NCI-H146 treated with DMSO at 0.1 percent for 48 hours (cell line): ENCODE data around the gene CEP192.
A peak's percentile ranks its signal among the peaks of the same experiment; 100 is the strongest.

Experiments
- DNase-seq: peaks from one replicate; lab custom pipeline; 2025; ENCODE audit not compliant: unreplicated experiment; lab: John Stamatoyannopoulos, UW

Gene CEP192

DNA sequence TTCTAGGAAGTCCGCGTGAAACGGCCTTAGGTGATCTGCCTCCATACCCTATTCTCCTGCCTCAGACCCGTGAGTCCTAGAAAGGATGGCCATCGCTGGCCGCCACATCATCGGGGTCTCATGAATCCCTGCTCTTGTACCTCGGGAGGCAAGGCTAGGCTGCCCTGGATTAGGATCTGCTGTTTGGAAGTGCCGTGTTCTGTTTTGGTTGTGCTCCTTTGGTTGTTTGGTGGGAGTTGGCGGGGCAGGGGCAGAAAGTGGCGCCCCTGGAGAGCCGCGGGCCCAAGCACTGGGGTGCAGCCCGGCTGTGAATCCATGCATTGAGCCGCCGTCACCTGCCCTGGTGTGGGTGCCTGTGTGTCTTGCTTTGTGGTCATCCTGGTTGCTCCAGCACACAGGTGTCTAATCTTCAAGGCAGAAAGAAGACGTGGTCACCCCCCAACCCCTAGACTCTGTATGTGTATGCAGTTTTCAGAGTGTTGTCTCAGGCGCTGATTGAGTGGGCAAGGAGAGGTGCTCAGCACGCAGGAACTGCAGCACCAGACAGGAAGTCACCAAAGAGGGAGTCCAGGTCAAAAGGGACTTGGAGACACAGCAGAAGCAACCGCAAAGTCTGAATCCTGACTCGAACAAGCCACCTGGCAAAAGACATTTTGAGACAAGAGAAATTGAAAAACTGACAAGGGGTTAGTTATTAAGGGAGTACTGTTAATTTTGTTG, 147.4 kb downstream of the CEP192 start:
- DNase-seq: no peak

DNA sequence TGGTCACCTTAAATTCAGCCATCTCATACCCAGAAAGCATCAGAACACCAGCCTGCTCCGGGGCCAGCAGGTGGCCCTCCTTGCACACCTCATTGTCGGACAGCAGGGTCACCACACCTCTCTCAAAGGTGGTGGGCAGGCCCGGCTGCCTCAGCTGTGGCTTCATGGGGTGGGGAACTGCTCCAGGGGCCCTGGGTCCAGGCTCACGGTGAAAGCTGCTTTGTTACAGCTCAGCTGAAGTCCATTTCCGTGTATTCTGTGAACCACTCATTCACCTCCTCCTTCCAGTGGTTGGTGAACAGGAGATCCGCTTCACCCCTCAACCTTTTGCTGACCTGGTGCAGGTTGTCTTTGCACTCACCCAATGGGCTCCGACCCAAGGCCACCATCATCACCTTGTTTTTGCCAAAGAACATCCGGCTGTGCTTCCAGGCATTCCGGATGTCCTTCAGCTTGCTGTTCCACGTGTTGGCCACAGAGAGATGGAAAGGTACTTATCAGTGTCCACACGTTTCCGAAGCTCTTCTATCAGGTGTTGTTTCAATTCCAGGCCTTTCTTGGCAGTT, 148.8 kb downstream of the CEP192 start:
- peak; percentile 38 for DNase-seq

GRCh38 chr18:13141209-13141608, 150.0 kb downstream of the CEP192 start:
- DNase-seq: no peak

DNA sequence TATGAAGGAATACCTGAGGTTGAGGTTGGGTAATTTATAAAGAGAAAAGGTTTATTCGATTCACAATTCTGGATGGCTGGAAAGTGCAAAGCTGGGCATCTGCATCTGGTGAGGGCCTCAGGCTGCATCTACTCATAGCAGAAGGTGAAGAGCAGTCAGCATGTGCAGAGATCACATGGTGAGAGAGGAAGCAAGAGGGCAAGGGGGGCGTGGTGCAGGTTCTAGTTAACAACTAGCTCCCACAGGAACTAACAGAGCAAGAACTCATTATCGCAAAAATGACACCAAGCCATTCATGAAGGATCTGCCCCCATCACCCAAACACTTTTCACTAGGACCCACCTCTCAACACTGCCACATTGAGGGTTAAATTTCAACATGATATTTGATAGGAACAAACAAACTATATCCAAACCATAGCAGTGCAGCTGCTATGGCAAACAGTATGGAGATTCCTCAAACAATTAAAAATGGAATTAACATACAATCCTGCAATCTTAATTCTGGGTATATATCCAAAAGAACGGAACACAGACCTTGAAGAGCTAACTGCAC, 154.6 kb downstream of the CEP192 start:
- no peak for DNase-seq

GRCh38 chr18:13147130-13147529, 156.0 kb downstream of the CEP192 start:
- peak; percentile 57 for DNase-seq

DNA sequence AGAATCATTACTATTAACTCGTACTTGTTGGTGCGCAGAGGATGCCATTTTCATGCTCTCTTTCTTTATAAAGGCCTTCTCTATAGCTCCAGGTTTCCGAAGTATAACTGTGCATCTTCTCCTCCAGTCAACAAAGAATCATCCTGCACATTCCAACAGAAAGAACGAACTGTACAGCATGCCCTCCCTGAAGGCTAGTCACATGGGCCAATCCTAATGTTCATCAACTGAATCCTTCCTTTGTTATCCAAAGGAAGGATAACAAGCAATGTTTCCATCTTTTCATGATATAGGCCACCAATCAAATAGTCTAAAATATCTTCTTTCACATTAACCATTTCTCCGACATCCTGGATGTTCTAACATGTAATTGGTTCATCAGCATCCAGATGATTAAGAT, 160.5 kb downstream of the CEP192 start:
- no peak for DNase-seq

- no peak for DNase-seq
Observed at GRCh38 chr18:13158428-13158827, 167.3 kb downstream of the CEP192 start.

DNA sequence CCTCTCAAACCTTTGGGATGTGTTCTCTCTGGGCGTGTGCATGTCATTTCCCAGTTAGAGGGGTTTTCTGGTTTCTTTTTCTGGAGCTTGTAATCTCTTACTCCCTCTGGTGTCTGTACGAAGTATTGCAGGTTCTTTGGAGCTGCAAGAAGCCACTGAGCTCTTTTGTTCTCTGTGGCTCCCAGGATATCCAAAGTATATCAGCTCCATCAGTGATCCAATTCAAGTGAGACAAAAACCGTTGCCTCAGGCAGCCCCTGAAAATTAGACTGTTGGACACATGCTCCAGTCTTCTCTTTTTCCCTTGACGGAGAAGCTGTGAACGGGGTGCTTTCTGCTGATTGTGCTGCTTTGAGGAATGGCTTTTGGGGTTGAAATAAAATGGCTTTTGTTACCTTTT, 168.4 kb downstream of the CEP192 start:
- DNase-seq: peak; percentile 86

DNA sequence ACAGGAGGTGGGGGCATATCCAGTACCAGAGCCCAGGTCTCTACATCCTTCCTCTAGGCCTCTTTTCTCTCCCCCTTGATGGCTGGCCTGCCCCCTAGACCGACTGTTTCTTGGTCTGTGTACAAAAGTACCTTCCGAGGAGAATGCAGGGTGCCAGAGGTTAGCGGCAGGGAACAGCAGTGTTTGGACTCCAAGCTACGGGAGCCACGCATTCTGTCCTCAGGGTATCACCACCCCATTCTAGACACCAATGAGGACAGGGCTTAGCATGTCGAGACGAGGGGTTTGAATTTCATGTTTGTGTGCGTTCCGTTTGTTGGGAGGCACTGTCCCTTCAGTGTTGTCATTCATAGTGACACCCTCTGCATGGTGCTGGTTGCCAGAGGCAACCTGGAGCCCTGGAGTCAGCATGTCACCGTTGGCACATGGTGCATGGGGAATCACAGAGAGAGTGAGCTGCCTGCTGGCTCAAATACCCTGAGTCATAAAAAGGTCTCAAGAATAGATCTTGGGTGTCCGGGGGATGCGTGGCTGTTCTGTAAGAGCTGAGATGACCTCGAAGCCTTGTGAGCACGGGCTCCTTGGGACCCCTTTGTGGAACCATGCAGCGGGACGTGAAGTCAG, 170.2 kb downstream of the CEP192 start:
- DNase-seq: no peak

- no peak for DNase-seq
Observed at GRCh38 chr18:13163167-13163927, 172.2 kb downstream of the CEP192 start.

DNA sequence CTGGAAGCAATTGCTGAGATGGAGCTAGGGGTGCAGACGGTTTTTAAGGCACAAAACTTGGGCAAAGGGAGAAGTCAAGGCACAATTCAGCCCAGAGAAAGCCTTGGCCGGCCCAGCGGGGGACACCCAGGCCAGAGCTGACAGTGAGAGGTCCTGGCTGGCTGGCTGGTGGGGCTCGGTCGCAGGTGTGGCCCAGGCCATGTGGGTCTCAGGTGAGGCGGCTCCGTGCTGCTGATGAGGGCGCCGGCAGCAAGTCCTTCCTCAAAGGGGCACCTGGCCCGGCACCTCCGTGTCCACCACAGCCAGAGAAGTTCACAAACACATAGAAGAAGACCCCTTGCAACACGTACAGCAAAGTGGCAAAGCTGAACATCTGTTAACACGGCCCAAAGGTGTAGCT, 173.2 kb downstream of the CEP192 start:
- DNase-seq: no peak

GRCh38 chr18:13165636-13166423, 174.7 kb downstream of the CEP192 start:
- peak; percentile 30 for DNase-seq

GRCh38 chr18:13173578-13174145, 182.5 kb downstream of the CEP192 start:
- no peak for DNase-seq
